Immature natural killer cell (primary cell): ENCODE measurements around the gene DUOXA1. TPM values are rescaled to one million over a fixed set of nuclear protein-coding genes. Genes with fewer than 3 reads are reported as not detected.
A peak's percentile ranks its signal among the peaks of the same experiment; 100 is the strongest.

Experiments used
- DNase-seq, 3 donors: peaks; one replicate each; pipeline ENCODE4 v3.0.0; 2022; ENCODE audit warnings: mixed read lengths in 1 of 3
- H3K27ac Mint-ChIP-seq, 6 donors: one replicate each; pipeline ENCODE4 v1.8.0; 2020; ENCODE audit warnings: mixed read lengths in 6 of 6, mild to moderate bottlenecking in 5 of 6, inconsistent platforms in 4 of 6, moderate library complexity in 3 of 6
- H3K27me3 Mint-ChIP-seq, 3 donors: one replicate each; pipeline ENCODE4 v1.8.0; 2020 to 2021; ENCODE audit warnings: low read depth in 3 of 3, mild to moderate bottlenecking in 3 of 3, mixed read lengths in 3 of 3, moderate library complexity in 3 of 3, inconsistent platforms in 1 of 3
- H3K36me3 Mint-ChIP-seq, 3 donors: one replicate each; pipeline ENCODE4 v1.8.0; 2020; ENCODE audit warnings: mixed read lengths in 3 of 3, inconsistent platforms in 2 of 3, mild to moderate bottlenecking in 2 of 3
- H3K4me1 Mint-ChIP-seq, 2 donors: one replicate each; pipeline ENCODE4 v1.8.0; 2020; ENCODE audit warnings: inconsistent platforms in 2 of 2, mild to moderate bottlenecking in 2 of 2, mixed read lengths in 2 of 2, moderate library complexity in 1 of 2
- H3K4me3 Mint-ChIP-seq, 5 donors: one replicate each; pipeline ENCODE4 v1.8.0; 2020; ENCODE audit warnings: mild to moderate bottlenecking in 5 of 5, mixed read lengths in 5 of 5, inconsistent platforms in 3 of 5, moderate library complexity in 3 of 5
- H3K9me3 Mint-ChIP-seq, 6 donors: one replicate each; pipeline ENCODE4 v1.8.0; 2020; ENCODE audit warnings: mild to moderate bottlenecking in 6 of 6, mixed read lengths in 6 of 6, inconsistent platforms in 4 of 6, moderate library complexity in 3 of 6
- polyA plus RNA-seq, 3 donors: library from polyadenylated mRNA; unstranded; fragments of 300-500 nt; fragmentation: Illumina TruSeq; gene quantifications; one replicate each; pipeline ENCODE4 v1.2.3, GENCODE V29; 2021

The DUOXA1 gene
- polyA plus RNA-seq, 3 donors from 2014 or later: not detected

- H3K4me3 Mint-ChIP-seq: peak overlapping the region; percentile 74 to 91 (median 83)
- no peak overlapping the region for H3K27ac Mint-ChIP-seq
- no peak for DNase-seq
- H3K36me3 Mint-ChIP-seq: no peaks in the 10 kb centered on the region
- H3K27me3 Mint-ChIP-seq: peaks cover 11 to 31% (median 27%) of the 10 kb centered on the region in 3 donors
- H3K4me1 Mint-ChIP-seq: peaks cover 14 to 16% of the 10 kb centered on the region in 2 donors
- no peaks in the 10 kb centered on the region for H3K9me3 Mint-ChIP-seq
These were observed 12.2 kb downstream of the DUOXA1 start for GRCh38 chr15:45117308-45118130.

- Mint-ChIP-seq H3K4me3 (peak overlapping the region in 3 of 5 donors; percentile 21 to 27 (median 27)), H3K36me3 (no peaks in the 10 kb centered on the region), H3K4me1 (peaks cover 14 to 16% of the 10 kb centered on the region in 2 donors), H3K27me3 (peaks cover 19 to 39% (median 34%) of the 10 kb centered on the region in 3 donors), H3K27ac (no peak overlapping the region), H3K9me3 (peaks cover 0 to 1% (median 0%) of the 10 kb centered on the region in 6 donors)
- no peak for DNase-seq
These were observed 13.0 kb downstream of the DUOXA1 start for GRCh38 chr15:45116482-45117307.

- Mint-ChIP-seq H3K4me1 (peaks cover 14 to 16% of the 10 kb centered on the region in 2 donors), H3K27ac (no peak overlapping the region), H3K4me3 (peak overlapping the region in 2 of 5 donors; percentile 27), H3K27me3 (peaks cover 19 to 39% (median 34%) of the 10 kb centered on the region in 3 donors), H3K36me3 (no peaks in the 10 kb centered on the region), H3K9me3 (peaks cover 0 to 1% (median 0%) of the 10 kb centered on the region in 6 donors)
- DNase-seq: no peak
These were observed 13.6 kb downstream of the DUOXA1 start for GRCh38 chr15:45116006-45116481.

- Mint-ChIP-seq H3K4me3 (peak overlapping the region in 1 of 5 donors; percentile 15), H3K27me3 (peaks cover 19 to 36% (median 34%) of the 10 kb centered on the region in 3 donors), H3K9me3 (peaks cover 0 to 1% (median 0%) of the 10 kb centered on the region in 6 donors), H3K27ac (no peak overlapping the region), H3K4me1 (peaks cover 14 to 16% of the 10 kb centered on the region in 2 donors), H3K36me3 (no peaks in the 10 kb centered on the region)
- DNase-seq: no peak
These were observed 14.3 kb downstream of the DUOXA1 start for GRCh38 chr15:45115312-45115820.

- Mint-ChIP-seq H3K27ac (no peak overlapping the region), H3K27me3 (peaks cover 18 to 39% (median 34%) of the 10 kb centered on the region in 3 donors), H3K36me3 (no peaks in the 10 kb centered on the region), H3K4me1 (peaks cover 14 to 16% of the 10 kb centered on the region in 2 donors), H3K9me3 (peaks cover 0 to 1% (median 0%) of the 10 kb centered on the region in 6 donors), H3K4me3 (no peak overlapping the region)
- no peak for DNase-seq
These were observed 15.0 kb downstream of the DUOXA1 start for GRCh38 chr15:45114751-45115085.

- H3K36me3 Mint-ChIP-seq: no peaks in the 10 kb centered on the region
- peak within 1 kb of the TSS in 1 of 5 donors; percentile 23 for H3K4me3 Mint-ChIP-seq
- no peak within 1 kb of the TSS for H3K27ac Mint-ChIP-seq
- H3K9me3 Mint-ChIP-seq: peaks cover 0 to 1% (median 0%) of the 10 kb centered on the region in 6 donors
- peaks cover 14 to 16% of the 10 kb centered on the region in 2 donors for H3K4me1 Mint-ChIP-seq
- no peak for DNase-seq
- H3K27me3 Mint-ChIP-seq: peaks cover 18 to 39% (median 38%) of the 10 kb centered on the region in 3 donors
These were observed 15.5 kb downstream of the DUOXA1 start, which contains the start of the genes DUOX2 and DUOXA2 for GRCh38 chr15:45114076-45114750. Gene DUOX2, minus strand, starts transcription at chr15:45114172. Its CDS starts 761 bp downstream, at chr15:45113411. Gene DUOXA2, plus strand, starts transcription at chr15:45114326. Its CDS starts 280 bp downstream, at chr15:45114606.

- DNase-seq: no peak
- Mint-ChIP-seq H3K36me3 (no peaks in the 10 kb centered on the region), H3K9me3 (peaks cover 0 to 1% (median 0%) of the 10 kb centered on the region in 6 donors), H3K27me3 (peaks cover 23 to 39% (median 38%) of the 10 kb centered on the region in 3 donors), H3K4me3 (no peak overlapping the region), H3K27ac (no peak overlapping the region), H3K4me1 (peaks cover 14 to 16% of the 10 kb centered on the region in 2 donors)
These were observed 16.2 kb downstream of the DUOXA1 start for GRCh38 chr15:45113380-45113990.

- DNase-seq: no peak
- H3K27me3 Mint-ChIP-seq: peaks cover 24 to 37% (median 34%) of the 10 kb centered on the region in 3 donors
- H3K27ac Mint-ChIP-seq: no peak overlapping the region
- H3K4me3 Mint-ChIP-seq: no peak overlapping the region
- H3K4me1 Mint-ChIP-seq: peaks cover 8 to 11% of the 10 kb centered on the region in 2 donors
- no peaks in the 10 kb centered on the region for H3K36me3 Mint-ChIP-seq
- peaks cover 0 to 1% (median 0%) of the 10 kb centered on the region in 6 donors for H3K9me3 Mint-ChIP-seq
These were observed 16.9 kb downstream of the DUOXA1 start for GRCh38 chr15:45112591-45113379.

GRCh38 chr15:45112143-45112590, 17.5 kb downstream of the DUOXA1 start:
- H3K4me1 Mint-ChIP-seq: peaks cover 2 to 5% of the 10 kb centered on the region in 2 donors
- no peaks in the 10 kb centered on the region for H3K36me3 Mint-ChIP-seq
- peaks cover 0 to 1% (median 0%) of the 10 kb centered on the region in 6 donors for H3K9me3 Mint-ChIP-seq
- no peak for DNase-seq
- no peak overlapping the region for H3K27ac Mint-ChIP-seq
- peak overlapping the region in 1 of 5 donors; percentile 33 for H3K4me3 Mint-ChIP-seq
- H3K27me3 Mint-ChIP-seq: peaks cover 19 to 33% (median 29%) of the 10 kb centered on the region in 3 donors

- H3K4me1 Mint-ChIP-seq: peaks cover 0 to 3% of the 10 kb centered on the region in 2 donors
- peaks cover 0 to 1% (median 0%) of the 10 kb centered on the region in 6 donors for H3K9me3 Mint-ChIP-seq
- no peak for DNase-seq
- H3K36me3 Mint-ChIP-seq: no peaks in the 10 kb centered on the region
- peak overlapping the region in 1 of 5 donors; percentile 33 for H3K4me3 Mint-ChIP-seq
- peaks cover 19 to 32% (median 29%) of the 10 kb centered on the region in 3 donors for H3K27me3 Mint-ChIP-seq
- H3K27ac Mint-ChIP-seq: no peak overlapping the region
These were observed 18.1 kb downstream of the DUOXA1 start for GRCh38 chr15:45111390-45112142.

- Mint-ChIP-seq H3K27ac (no peak overlapping the region), H3K27me3 (peaks cover 20 to 33% (median 24%) of the 10 kb centered on the region in 3 donors), H3K36me3 (no peaks in the 10 kb centered on the region), H3K9me3 (peaks cover 0 to 1% (median 0%) of the 10 kb centered on the region in 6 donors), H3K4me1 (no peaks in the 10 kb centered on the region), H3K4me3 (no peak overlapping the region)
- no peak for DNase-seq
These were observed 19.3 kb downstream of the DUOXA1 start for GRCh38 chr15:45110256-45110820.
